HG02970 (cell line): ENCODE results near the gene EBF4.
"Not testable (repeated sequence)": the region's sequence is repeated elsewhere in the genome, so short reads cannot be mapped to it uniquely, and the experiment has no call there.

Experiments
- ATAC-seq: cut with Tn5 transposase; IDR thresholded peaks from one replicate; pipeline ENCODE4 v1.9.1; 2021; ENCODE audit warnings: mild to moderate bottlenecking, moderate library complexity, moderate number of reproducible peaks; ENCODE audit not compliant: unreplicated experiment, low FRiP score

EBF4 gene

GRCh38 chr20:2804852-2805688 lies 112.5 kb downstream of the EBF4 start:
- no peak for ATAC-seq

- no peak for ATAC-seq
Measured at GRCh38 chr20:2805689-2806350, 113.2 kb downstream of the EBF4 start.

- ATAC-seq = no peak
Measured at GRCh38 chr20:2806351-2806701, 113.7 kb downstream of the EBF4 start.

- no peak for ATAC-seq
Measured at GRCh38 chr20:2807019-2807418, 114.4 kb downstream of the EBF4 start.

GRCh38 chr20:2807929-2808328 lies 115.3 kb downstream of the EBF4 start:
- ATAC-seq = not testable (repeated sequence)

GRCh38 chr20:2809690-2810089 lies 117.1 kb downstream of the EBF4 start:
- no peak for ATAC-seq
